GM19372 (cell line): ENCODE results near the gene RASL12.

Source experiments
- ATAC-seq: cut with Tn5 transposase; IDR thresholded peaks from one replicate; pipeline ENCODE4 v1.9.1; 2021; ENCODE audit warnings: mild to moderate bottlenecking, low read depth, moderate library complexity; ENCODE audit not compliant: unreplicated experiment

The RASL12 gene

GRCh38 chr15:65092911-65093792 is 25.4 kb upstream of the RASL12 start:
- no peak for ATAC-seq

DNA sequence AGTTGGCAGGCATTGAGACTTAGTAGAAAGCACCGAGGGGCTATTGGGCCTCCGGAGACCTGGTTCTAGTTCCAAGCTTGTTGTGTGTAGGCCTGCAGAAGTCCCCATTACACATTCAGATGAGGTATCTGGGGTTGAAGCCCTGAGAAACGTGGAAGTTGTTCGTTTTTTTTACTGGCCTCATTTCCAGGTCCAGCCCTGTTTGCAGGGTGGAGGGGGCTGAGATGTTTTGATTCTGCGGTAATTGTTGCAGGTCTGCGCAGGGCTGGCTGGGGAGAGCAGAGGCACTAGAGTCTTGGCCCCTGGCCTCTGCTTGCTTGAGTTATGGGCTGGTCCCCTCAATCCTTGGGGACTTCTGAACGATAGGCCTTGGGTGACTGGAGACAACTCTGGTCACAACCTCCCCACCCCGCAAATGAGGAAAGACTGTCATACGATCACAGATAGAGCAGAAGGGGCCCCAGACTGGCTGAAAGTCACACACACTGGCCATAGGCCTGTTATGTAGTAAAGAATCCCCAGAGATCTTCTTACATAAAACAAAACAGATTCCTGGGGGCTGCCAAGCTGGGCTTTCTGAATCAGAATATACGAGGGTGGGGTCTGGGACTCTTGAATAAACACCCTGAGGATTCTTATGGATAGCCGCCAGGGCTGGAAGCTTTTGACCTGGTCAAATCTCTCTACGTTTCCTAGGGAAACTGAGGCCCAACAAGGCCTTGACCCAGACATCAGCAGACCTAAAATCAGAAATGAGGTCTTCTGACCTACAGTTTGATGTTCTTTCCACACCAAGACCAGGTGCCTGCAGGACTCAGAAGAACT is 24.4 kb upstream of the RASL12 start:
- ATAC-seq, result no peak

GRCh38 chr15:65089206-65089824 is 21.5 kb upstream of the RASL12 start:
- ATAC-seq, result no peak

DNA sequence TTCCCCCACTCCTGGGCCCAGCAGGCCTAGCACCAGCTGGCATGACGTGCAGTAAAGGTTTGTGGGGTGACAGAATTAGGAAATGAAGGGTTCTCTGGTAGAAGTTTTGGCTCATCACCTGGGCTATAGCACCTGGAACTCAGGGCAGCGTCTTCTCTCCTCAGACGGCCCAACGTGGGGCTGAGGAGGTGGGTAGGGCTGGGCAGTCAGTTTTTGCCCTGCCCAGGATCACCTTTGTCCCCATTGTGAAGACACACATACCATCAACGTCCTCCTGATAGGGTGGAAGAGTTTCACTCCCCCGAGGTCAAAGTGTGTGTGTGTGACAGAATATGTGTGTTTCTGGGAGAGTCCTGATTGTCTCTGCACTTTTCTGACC is 20.8 kb upstream of the RASL12 start:
- ATAC-seq, result no peak

- no peak for ATAC-seq
Measured at GRCh38 chr15:65087873-65088642, 20.3 kb upstream of the RASL12 start.

- no peak for ATAC-seq
Measured at GRCh38 chr15:65087411-65087810, 19.6 kb upstream of the RASL12 start.

DNA sequence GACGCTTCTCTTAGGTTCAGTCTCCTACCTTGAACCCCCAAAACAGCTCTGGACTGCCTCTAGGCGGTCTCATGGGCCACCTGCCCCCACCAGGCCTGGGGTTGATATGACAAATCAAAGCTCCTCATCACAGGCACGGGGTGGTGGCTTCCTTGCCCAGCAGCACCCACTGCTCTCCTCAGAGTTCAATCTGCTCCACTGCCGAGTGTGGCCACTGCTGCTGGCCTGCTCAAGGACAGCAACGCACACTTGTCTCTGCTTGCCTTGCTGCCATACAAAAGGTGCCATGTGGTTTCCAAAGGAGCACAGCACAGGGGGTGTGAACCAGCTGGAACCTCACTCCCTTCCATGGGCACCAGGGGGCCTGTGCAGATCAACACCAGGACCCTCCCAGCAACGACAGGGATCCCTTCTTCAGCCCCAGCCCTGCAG is 18.9 kb upstream of the RASL12 start:
- ATAC-seq, result no peak

DNA sequence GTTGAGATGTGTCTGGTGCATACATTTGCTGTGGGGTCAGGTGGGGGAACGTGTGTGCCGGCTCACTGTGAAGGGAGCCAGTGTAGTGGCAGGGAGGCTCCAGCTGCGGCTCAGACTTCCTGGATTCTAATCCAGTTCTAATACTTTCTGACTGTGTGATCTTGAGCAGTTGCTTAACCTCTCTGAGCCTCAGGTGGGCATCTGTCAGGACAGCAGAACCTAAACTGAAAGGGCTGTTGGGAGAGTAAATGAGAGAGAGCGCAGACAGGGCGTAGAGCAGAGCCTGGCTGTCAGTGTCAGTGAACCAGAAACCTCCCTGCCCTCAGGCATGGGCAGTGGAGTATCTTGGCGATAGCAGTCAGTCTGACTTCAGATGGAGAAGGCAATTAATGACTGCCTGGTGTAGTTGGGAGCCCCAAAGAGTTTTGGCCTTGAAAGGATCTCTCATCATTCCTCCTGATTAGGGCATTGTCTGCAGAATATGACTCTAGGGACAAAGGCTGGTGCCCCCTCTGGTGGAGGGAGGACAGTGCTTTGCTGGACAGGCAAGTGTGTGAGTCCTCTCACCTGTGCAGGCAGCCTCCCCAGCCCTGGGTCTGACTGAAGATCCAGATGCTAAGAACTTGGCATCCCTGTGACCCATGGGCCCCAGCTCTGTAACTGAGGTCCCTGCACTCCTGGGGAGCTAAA is 18.3 kb upstream of the RASL12 start:
- ATAC-seq, result no peak

DNA sequence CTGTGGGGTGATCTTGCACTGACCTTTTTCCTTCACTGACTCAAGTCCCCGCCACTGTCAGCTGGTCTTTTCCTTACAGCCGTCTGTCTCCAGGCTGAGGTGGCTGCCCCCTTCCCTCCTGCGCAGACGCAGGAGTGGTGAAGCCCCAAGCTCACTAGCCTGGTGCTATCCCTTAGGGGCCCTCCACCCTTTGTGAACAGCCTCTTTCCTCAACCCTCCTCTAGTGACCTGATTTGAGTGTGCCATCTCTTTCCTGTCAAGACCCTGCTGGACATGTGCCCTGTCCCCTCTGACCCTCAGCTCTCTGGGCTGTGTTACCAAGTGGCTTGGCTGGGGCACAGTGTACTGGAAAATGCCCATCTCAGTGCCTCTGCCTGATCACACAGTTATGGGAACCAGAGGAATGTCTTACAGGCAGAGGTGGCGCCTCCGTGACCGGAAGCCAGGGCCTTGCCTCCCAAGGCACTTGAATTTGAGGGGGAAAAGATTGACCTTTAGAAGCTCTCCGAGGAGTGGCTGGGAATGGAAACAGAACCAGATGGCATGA is 17.5 kb upstream of the RASL12 start:
- no peak for ATAC-seq

DNA sequence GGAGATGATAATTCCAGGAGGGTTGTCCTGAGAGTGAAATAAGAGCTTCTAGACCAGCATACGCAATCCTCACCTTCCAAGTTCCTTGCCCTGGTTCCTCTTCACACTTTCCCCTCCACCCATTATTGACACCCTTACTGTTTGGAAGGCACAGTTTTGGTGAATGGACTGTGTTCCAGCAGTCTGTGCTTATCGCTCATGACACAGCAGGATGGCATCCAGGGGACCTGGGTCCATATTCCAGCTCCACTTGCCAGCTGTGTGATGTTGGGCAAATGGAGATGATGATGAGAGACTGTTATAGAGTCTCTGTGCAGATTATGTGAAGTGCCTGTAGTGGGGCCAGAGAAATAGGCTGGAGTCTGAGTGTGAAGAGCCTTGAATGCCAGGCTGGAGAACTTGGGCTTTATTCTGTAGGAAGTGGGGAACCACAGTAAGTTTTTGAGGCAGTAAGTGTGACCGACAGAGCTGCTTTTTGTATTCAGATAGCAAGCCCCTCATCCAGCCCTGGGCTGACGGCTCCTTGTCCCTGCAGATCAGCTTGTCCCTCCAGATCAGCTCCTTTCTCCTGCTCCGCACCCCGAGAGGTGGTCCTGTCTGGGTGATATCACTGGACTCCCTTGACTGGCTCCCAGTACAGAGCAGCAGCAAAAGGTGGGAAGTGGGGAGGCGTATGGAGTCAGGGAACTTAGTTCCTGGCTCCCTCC is 16.9 kb upstream of the RASL12 start:
- no peak for ATAC-seq

DNA sequence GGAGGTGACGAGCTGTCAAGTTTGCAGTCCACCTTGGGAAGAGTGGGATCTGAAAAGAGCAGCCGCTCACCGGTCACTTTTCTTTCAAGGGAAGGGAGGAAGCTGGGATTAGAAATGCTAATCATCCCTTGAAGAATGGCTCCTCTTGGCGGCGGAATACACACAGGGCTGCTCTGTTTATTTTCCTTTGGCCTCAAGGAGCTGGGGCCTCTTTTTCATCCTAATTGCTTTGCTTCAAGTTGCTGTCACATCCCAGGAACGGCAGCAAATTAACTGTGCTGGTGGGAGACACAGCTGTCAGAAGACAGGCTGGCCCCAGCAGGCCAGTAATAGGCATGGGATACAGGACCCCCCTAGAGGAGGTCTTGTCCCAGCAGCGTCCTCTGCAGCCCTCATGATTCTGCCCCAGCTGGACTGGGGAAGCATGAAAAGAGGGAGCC is 15.5 kb upstream of the RASL12 start:
- no peak for ATAC-seq

DNA sequence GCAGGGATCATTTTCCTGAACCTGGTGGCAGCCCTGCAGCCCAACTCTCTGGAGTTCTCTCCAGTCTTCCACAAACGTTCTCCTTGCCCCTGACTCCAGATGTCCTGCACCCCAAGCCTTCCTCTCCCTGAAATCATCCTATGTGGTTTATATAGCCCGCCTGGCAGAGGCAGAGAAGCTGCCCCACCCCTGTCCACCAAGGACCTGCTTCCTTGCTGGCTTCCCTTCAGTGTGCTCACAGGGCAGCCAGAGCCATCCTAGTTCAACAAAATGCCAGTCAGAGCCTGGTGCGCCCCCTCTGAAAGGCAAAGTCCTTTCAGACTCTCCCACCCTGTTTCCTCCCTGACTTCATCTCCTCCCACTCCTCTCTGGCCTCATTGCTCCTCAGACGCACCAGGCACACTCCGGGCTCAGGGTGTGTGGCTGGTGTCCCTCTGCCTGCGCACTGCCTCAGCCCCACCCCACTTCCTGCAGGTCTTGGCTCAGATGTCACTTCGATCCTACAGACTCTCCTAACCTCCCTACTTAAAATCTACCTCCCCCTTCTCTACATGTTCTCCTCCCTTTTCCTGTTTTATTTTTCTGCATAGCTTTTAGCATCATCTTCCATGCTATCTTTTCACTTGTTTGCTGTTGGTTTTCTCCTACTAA is 14.6 kb upstream of the RASL12 start:
- no peak for ATAC-seq

GRCh38 chr15:65081758-65082157 is 14.0 kb upstream of the RASL12 start:
- ATAC-seq, result no peak

DNA sequence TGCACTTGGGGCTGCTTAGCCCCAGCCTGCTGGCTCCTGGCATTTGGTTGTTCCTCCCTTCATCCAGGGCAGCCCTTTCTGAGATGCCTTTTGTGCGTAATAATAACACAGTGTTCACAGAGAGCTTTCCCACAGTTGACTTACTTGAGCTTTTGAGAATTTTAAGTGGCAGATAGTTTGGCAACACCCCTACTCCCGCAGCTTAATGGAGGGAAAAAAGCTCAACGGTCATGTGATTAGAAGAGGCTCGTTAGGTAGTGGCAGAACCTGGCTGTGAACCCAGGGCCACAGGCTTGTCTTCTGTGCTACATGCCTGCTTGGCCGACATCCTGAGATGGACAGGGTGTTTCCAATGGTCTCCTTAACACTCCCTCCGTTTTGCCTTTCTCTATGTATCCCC is 13.5 kb upstream of the RASL12 start:
- ATAC-seq, result no peak

- no peak for ATAC-seq
Measured at GRCh38 chr15:65079580-65079979, 11.8 kb upstream of the RASL12 start.

DNA sequence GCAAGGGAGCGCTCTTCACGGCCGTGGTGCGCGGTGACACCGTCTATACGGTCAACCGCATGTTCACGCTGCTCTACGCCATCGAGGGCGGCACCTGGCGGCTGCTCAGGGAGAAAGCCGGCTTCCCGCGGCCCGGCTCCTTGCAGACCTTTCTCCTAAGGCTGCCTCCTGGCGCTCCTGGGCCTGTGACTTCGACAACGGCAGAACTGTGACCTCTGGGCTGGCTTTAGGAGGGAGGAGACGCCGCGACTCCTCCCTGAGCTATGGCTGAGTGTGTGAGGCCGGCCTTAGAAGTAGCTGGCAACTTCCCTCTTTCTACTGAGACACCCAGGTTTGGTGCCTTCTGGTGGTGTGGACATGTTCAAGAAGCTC is 10.2 kb upstream of the RASL12 start:
- no peak for ATAC-seq

DNA sequence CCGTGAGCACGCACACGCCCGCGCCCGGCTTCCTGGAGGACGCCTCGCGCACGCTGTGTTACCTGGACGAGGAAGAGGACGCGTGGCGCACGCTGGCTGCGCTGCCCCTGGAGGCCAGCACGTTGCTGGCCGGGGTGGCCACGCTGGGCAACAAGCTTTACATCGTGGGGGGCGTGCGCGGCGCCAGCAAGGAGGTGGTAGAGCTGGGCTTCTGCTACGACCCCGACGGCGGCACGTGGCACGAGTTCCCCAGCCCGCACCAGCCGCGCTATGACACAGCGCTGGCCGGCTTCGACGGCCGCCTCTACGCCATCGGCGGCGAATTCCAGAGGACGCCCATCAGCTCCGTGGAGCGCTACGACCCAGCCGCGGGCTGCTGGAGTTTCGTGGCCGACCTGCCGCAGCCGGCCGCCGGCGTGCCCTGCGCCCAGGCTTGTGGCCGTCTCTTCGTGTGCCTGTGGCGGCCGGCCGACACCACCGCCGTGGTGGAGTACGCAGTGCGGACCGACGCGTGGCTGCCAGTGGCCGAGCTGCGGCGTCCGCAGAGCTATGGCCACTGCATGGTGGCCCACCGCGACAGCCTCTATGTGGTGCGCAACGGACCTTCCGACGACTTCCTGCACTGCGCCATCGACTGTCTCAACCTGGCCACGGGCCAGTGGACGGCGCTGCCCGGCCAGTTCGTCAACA is 9.6 kb upstream of the RASL12 start:
- no peak for ATAC-seq
